Stimulated activated CD4-positive, alpha-beta T cell treated with anti-CD3 and anti-CD28 coated beads, Interleukin-1b, Interleukin-23, amount 100 ng/mL, for 4 hours (primary cell): ENCODE results near the gene MEG3.

Experiments used
- DNase-seq, 2 donors: peaks; one replicate each; pipeline ENCODE4 v3.0.0-alpha.2; 2020; ENCODE audit warnings: low read depth in 2 of 2

The MEG3 gene

DNA sequence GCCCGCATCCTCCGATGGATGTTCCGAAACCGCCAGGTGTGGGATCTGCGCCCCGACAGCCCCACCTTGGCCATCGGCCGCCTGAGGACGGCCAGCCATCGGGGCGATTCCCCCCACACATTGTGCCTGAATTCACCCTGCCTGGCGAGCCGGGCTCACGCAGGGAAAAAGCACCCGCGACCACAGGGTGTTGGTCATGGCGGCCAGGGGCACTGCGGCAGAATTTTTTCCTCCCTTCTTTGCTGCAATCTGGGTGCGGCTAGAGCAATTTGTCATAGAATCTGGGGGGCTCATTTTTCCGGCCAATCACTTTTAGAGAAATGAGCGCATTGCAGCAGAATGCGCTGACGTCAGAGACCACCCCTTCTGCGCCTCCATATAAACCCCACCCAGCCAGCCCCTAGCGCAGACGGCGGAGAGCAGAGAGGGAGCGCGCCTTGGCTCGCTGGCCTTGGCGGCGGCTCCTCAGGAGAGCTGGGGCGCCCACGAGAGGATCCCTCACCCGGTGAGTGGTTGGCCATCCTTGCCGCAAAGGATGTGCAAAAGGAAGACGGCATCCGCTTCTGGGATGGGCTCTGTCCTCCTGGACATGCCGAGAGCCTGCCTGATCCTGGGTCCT is at the start of gene MEG3:
Gene MEG3 (plus strand): TSS at position 406 of the 619 bp plus-strand sequence.
- DNase-seq, result no peak

DNA sequence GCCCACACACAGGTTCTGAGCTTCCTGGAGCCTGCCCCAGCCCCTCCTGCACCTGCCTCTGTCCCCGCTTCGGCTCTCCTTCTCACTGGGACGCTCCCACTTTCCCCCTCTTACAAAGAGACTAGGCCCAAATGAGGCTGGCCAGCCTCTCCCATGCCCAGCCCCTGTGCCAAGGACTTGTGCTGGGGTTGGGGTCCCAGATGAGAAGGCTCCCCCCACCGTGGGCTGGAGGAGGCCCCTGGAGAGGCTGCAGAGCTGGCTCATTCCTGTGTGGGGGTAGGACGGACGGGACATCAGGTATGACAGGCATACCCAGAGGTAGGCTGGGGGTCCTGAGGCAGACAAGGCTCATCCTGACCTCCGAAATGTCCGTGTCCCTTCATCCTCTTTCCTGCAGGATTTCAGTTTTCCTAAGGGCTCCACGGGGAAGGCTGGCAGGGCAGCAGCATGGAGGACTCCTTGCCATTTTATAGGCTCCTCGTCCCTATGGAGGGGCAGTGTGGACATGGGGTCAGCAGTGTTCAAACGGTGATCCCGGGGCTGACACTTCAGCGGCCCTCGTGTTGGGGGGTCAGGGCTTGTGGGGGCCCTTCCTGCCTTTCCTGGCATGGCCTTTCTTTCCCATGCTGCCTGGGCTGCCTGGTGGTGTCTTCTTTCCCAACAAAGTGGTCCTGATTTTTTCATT is 49.1 kb upstream of the MEG3 start:
- DNase-seq, result no peak

DNA sequence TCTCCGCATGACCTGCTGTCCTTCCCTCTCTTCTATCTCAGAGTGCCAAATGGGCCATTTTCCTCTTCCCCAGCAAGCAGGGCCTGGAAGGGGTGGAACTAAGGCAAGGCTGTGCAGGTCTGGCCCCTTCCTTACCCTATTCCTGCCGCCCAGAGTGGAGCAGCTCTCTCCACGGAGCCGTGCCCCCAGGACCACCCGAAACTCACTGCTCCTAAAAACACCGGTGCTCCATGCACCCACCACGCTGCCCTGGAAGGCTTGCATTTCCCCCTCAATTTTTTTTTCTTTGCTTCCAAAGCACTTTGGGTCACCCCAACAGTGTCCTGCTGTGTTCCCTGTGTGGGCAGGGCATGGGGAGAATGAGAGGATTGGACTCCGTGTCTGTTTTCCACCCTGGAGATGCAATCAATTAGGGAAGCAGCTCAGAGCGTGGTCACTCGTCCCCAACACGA is 48.5 kb upstream of the MEG3 start:
- DNase-seq, result no peak

DNA sequence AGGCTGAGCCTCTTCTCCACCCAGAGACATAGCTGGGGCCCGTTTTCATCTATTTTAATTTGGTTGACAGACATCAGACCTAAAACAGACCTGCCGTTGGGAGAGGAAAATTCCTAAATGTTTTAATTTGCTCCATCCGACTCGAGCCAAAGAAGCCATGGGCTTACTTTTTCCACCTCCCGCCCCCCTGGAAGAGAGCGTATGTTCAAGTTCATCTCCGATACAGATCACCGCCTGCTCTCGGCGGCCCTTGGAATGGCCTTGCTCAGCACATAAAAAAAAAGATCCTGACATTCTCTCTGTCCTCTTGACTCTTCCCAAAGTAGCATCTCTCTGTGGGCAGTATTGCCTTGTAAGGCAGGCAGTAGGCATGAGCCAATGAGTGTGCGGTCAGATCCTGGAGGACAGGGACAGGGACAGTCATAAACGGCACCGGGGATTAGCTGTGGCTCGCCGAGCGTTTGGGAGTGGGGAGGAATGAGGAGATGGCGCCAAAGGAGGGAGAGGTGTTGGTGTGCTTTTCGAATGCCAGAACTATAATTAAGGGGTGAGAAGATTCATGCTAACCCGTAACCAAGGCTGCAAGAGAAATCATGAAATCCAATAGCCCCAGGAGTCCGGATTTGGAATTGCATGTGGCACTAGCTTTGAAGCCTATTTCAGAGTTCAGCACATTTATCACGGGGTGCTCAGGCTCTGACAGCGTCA is 47.9 kb upstream of the MEG3 start:
- DNase-seq, result no peak

DNA sequence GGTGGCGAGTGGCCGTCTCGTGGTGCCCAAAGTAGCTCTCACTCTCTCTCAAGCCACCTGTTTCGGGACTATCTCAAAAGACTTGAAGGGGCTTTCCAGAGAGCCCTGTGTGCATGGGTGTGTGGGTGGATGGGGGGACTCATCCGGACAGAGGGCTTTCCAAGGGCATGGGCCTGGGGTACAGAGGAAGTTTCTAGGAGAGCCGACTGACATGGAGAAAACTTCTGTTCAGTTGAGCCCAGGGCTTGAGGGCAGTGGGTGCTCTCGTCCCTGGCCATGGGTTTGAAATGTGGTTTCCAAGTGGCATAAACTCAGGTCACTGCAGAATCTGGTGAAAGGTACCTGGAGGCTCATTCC is 47.4 kb upstream of the MEG3 start:
- no peak for DNase-seq

DNA sequence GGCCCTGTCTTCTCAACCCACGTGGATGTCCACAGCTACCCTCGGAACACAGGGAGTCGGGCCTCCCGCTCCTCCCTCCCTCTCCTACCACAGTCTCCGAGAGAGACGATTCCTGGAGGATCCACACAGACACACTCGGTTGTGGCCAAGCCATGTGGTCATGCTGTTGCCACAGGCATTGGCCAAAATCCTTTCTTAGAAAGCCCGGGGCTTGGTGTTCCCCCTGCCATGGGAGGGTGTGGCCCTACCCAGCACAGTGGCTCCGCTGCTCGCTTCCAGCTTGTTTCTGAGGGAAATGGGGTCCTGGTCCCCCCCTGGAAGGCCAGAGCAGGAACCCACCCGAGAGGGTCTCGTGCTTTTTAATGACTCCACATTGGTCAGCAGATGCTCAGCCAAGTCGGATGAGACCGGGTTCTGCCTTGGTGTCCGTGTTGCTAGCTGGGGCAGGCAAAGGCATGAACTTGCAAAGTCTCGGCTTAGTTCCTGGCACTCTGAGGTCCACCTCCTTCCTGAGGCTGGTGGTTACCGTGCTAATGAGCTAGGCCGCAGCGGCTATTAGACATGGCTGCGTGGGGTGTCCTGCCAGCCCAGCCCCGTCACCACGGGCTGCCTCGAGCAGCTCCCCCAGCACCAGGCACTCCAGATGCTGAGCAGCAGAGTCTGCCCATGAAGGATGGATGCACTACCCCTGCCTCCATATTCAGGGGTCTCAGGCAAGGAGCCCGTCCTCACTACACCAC is 46.8 kb upstream of the MEG3 start:
- DNase-seq, result no peak

DNA sequence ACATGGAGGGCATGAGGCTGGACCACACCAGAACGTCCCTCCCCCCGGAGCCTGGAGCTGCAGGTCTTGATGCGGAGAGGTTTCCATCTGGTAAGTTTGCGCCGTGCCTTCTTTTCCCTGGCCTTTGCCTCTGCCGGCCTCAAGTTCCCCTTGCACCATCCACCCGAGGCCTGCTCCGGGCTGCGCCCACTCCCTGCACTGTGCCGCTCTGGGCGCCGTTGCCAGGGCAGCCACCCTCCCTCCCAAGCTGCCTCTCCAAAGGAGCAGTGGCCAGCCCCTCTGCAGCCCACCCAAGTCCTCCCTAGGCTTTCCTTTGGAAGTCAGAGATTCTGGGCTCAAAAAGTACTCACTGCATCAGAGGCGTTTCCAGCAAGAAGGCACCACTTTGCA is 46.2 kb upstream of the MEG3 start:
- DNase-seq, result no peak

DNA sequence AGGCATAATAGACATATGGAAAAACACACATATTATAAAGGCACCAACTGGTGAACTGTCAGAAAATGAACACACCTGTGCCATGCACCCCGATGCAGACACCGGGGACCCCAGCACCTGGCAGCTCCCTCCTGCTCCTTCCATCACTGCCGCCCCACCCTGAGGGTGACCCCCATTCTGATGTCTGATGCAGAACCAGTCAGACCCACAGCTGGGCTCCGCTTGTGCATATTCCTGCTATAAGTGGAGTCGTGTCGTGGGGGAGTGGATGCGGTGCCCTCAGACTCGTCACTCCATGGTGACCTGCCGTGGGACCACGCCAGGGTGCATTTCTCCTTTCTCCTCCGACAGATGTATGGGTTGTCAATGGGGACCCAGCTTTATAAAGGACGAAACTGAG is 45.7 kb upstream of the MEG3 start:
- DNase-seq, result no peak

DNA sequence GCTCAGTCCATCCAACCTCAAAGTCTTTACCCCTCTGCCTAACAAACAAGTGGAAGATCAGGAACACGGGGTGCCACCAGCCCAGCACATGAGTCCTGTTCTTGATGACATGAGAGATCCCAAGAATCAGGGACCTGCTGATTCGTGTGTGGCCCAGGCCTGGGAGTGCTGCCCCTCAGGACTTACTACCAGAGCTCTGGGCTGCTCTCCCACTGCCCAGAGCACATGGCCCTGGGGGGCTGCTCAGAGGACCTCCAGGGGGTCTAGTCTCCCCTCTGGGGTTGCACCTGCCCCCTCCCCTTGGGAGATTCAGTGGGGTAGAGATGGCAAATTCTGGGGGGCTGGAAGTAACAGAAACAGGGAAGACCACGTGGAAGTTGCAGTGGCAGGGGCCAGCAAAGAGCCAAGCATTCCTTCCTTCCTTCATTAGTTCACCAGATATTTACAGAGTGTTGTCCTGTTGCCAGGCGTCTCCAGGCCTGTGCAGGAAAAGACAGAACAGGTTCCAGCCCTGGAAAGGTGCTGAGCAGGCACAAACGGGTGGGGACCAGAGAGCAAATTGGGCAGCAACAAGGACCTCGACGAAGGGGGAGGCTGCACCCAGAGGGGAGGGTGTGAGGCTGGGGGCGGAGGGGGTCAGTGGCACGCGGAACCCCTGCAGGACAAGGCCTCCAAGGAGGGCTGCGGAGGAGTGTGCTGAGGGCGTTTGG is 45.1 kb upstream of the MEG3 start:
- DNase-seq, result no peak

DNA sequence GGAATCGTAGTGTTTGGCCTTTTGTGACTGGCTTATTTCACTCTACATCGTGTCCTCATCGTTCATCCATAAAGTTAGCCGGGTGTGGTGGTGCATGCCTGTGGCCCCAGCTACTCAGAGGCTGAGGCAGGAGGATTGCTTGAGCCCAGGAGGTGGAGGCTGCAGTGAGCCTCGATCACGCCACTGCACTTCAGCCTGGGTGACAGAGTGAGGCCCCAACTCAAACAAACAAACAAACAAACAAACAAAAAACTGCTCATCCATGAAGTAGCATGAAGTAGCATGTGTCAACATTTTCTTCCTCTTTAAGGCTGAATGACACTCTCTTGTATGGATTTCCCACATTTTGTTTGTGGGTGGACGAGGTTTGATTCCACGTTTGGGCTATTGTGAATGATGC is 44.0 kb upstream of the MEG3 start:
- no peak for DNase-seq

DNA sequence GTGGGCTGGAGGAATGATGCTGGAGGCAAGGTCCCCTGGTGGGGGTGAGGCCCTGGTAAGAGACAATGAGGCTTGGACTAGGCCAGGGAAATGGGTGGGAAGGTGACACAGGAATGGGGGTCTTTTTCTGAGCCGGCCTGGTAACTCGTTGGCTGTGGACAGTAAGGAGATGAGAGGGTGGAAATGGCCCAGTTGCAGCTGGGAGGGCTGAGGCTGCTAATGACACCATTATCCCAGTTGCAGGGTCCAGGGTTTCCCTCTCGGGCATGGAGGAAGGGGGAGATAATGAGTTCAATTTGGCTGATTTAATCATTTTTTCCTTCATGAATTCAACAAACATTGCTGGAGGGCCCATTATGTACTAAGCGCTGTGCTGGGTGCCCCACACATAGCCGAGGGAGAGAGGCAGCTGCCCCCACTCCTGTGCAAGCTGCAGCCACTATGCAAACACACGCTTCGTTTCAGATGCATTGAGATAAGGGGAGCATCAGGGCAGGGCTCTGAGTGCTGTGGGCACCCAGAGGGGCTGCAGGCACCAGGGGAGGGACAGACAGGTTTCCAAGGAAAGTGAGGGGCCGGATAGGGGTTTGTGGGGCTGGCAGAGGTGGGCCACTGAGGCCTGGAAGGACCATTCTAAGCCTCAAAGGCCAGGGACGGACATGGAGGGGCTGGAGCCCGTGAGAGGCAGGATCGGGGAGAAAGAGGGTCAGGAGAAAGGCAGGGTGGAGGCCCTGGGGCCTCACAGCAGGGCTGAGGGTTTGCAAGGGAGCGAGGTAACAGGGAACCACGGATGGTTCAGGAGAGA is 43.2 kb upstream of the MEG3 start:
- DNase-seq, result no peak

DNA sequence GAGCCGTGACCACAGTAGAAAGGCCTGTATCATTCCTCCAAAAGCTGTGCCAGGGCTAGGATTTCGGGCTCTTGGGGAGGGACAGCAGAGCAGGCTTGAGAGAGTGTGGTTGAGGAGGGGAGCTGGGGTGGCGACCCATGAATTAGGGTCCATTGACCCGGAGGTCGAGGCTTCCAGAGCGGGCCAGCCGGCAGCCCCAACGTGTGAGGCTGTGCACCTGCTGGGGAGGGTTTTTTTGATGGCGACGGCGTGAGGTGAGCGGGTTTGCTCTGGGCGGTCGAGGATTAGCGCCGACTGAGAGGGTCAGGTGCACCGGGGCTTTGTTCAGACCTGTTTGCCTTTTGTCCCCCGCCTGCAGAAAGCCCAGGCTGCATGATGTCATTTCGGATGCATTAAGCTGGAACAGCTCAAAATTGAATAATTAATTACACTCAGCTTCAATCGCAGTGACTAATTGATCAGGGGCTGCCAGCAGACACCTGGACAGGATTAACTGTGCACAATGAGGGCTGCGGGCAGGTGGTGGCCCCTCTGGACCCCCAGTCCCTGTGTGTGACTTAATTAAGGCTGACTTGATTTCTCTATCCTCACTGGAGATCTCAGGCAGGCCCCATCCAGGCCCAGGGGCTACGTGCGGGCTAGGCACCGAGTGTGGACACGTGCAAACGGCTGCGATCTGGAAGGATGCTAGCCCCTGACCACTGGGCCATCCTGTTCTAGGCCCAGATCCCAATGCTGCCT is 42.1 kb upstream of the MEG3 start:
- no peak for DNase-seq

DNA sequence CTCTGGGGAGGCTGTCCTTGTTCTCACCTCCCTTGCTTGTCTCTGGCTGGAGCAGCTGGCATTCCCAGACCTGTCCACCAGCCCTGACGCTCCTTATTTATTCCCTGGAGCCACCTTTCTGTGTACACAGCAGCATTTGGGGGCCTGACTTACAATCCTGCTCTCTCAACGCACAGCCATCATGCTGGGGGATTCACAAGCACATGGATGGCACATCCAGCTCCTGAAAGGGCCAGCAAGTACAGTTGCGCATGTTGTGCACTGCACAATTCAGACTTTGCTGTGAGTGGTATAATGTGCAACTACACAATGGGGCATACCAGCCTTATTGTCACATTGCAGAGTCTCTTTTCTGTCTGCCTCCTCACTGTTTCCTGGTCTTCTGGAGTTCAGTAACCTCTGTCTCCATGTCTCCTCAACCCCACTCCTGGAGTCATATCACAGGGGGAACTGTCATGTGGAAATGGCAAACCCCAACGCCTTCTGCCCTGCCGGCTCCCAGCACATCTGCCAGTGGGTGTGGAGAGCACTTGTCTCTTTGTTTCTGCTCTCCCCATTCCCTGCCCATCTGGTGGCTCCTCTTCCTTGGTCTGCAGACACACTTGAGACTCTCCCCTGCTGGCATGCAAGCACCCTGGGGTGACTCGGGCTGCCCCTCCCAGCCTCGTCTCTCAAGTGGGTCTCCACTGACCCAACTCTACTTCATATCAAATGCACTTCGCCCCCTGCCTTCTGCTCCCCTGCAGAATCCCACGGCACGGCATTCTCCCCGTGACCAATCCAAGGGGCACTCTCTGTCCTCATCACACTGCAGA is 41.2 kb upstream of the MEG3 start:
- DNase-seq, result no peak

DNA sequence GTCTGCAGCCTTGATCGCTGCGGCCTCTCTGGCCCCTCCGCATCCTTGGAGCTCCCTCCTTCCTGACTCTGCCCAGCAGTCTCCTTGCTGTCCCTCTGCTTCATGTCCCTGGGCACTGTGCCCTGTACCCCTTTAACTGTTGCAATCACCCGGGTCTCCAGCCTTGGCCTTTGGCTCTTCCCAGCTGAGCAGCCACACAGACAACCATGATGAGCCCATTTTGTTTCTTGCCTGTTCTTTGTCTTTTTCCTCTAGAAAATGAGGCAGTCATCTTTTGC is 40.6 kb upstream of the MEG3 start:
- no peak for DNase-seq

DNA sequence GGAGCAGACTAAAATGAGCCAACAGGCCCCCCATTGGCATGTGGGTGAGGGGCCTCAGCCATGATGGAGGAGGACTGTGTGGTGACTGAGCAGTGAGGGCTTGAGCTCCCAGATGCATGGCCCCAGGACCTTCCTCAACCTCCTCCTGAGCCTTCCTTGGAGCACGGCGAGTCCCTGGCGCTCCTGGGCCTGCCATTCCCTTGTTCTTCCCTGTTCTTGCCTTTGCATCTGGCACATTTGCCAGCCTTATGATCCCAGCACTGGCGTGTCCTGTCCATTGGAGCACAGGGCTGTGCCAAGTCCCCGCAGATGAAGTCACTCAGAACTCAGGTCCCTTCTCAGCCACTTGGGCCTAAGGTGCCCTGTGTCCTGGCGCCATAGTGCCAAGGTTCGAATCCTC is 40.3 kb upstream of the MEG3 start:
- no peak for DNase-seq

DNA sequence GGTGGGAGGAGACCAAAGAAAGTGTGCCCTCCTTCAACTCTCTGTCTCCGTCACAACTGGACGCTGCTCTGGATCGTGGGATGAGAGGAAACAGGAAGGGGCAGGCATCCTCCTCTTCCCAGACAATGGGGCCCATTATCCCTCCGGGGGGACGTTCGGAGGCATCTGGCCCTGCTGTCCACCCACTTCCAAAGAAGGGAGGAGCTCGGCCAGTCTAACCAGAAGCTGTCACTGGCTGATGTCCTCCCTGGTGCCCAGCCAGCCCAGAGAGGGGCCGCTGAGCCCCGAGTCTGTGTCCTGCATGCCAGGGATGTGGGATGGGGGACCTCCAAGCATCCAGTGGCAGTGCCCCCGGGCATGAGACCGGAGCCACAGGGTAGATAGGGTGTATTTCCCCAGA is 39.8 kb upstream of the MEG3 start:
- DNase-seq, result no peak

DNA sequence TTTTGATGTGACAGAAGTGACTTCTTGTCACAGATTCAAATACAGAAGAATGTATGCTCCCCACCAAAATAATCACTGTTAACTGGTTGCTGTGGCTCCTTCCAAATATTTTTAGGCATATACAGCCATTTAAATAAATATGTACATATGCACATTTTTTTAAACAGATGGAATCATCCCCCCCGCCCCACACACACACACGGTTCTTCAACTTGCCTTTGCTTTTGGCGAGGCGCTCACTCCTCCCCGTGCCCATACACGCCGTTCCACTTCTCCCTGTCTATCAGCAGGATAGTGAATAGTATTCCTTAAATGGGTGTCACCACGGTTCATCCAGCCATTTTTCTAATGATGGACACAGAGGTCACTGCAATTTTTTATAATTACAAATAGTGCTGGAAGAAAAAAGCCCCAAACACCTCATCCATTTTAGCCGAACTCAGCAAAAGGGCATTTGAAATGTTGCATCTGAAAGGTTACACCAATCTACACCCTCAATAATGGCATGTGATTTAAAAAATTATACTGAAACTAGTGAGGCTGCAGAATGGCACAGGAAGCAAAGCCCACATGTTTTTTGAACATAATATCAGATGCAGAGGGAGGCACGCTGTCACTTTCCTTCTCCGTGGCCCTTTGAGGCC is 39.2 kb upstream of the MEG3 start:
- DNase-seq, result no peak

DNA sequence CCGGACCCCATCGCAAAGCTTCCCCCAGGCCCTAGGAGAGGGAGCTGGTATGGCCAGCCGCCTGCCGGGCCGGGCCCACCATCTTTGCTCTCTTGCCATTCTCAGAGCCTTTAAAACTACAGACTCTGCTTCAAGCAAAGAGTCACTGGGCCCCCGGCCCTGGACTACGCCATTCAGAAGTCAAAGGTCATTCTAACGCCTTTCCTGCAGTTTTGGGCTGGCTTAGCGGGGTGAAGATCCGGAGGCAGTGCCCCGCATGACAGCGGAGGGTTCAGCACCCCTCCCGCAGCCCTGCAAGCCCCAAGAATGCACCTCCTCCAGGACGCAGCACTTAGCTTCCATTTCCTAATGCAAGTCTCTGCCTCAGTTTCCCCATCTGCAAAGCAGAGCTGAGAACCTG is 38.3 kb upstream of the MEG3 start:
- DNase-seq, result no peak

DNA sequence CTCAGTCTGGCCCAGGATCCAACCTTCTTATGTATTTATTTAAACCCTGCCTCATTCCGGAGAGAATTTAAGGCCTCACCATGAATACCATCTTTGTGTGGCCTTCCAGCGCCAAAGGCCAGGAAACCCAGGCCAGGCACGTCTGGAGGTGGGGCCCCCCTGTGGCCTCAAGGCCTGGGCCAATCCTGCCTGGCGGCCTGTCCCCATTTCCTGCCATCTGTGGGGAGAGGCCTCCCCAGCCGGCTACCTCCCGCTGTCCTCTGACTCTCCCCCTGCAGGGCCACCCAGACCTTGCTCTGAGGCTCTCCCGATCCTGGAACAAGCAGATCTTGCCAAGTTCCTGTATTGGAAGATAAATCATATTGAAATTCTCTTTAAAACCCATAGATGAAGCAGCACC is 37.4 kb upstream of the MEG3 start:
- DNase-seq, result no peak
